HL-60 (cell line): Measurements from ENCODE around the gene CISD2.

Source experiments
- DNase-seq, 2 experiments: peaks; one replicate each; pipeline ENCODE4 v3.0.0-alpha.2; 2010 to 2020; ENCODE audit warnings: low read depth in 1 of 2, low spot score in 1 of 2
- H3K27ac ChIP-seq: fragments of 250-450 bp; sonication (Bioruptor Pico); replicated peaks from 2 replicates; pipeline ENCODE4 v1.5.1; 2020; ENCODE audit warnings: mild to moderate bottlenecking, moderate library complexity
- H3K27me3 ChIP-seq: fragments of 250-450 bp; sonication (Bioruptor Pico); 2 replicates; pipeline ENCODE4 v1.5.1; 2021; ENCODE audit warnings: mild to moderate bottlenecking, moderate library complexity; ENCODE audit not compliant: insufficient read depth, poor library complexity, severe bottlenecking
- H3K4me3 ChIP-seq: replicated peaks from 2 replicates; pipeline ENCODE4 v1.5.1; 2011; ENCODE audit warnings: mild to moderate bottlenecking, control low read depth, low read length; ENCODE audit not compliant: insufficient read depth
- CTCF ChIP-seq: IDR thresholded peaks from one replicate; pipeline ENCODE4 v1.5.1; 2011; ENCODE audit warnings: low read length, control low read depth, inconsistent platforms; ENCODE audit not compliant: insufficient read depth
- GABPA ChIP-seq: IDR thresholded peaks from 2 replicates; pipeline ENCODE4 v1.6.1; 2012; ENCODE audit warnings: low read depth
- POLR2AphosphoS5 ChIP-seq: IDR thresholded peaks from 2 replicates; pipeline ENCODE4 v1.6.1; 2012; ENCODE audit warnings: low read depth
- REST ChIP-seq: IDR thresholded peaks from 2 replicates; pipeline ENCODE4 v1.6.1; 2012; ENCODE audit warnings: low read depth; ENCODE audit not compliant: insufficient replicate concordance
- SPI1 ChIP-seq: IDR thresholded peaks from 2 replicates; pipeline ENCODE4 v1.6.1; 2012; ENCODE audit warnings: low read depth, mild to moderate bottlenecking, borderline replicate concordance

The CISD2 gene

GRCh38 chr4:102823897-102824296, 44.9 kb upstream of the CISD2 start:
- no peak for DNase-seq
- no peak for TF ChIP-seq CTCF
- no peak for TF ChIP-seq REST
- no peak for TF ChIP-seq GABPA
- TF ChIP-seq POLR2AphosphoS5 = no peak
- TF ChIP-seq SPI1 = no peak
- no peaks in the 10 kb centered on the region for H3K27me3 ChIP-seq
- H3K4me3 ChIP-seq = peak overlapping the region; percentile 83
- no peak overlapping the region for H3K27ac ChIP-seq

GRCh38 chr4:102824398-102824797, 44.4 kb upstream of the CISD2 start:
- Histone ChIP-seq H3K4me3 (peak overlapping the region; percentile 83), H3K27ac (peak overlapping the region; percentile 99), H3K27me3 (no peaks in the 10 kb centered on the region)
- TF ChIP-seq CTCF (no peak), POLR2AphosphoS5 (no peak), REST (no peak)
- DNase-seq = no peak

- Histone ChIP-seq H3K4me3 (peak overlapping the region; percentile 83), H3K27me3 (no peaks in the 10 kb centered on the region), H3K27ac (peak overlapping the region; percentile 99)
- TF ChIP-seq POLR2AphosphoS5 = no peak
- TF ChIP-seq SPI1 = peak; percentile 84
- peak; percentile 83 for TF ChIP-seq GABPA
- DNase-seq = peak in 1 of 2 experiments; percentile 68
These were observed 43.3 kb upstream of the CISD2 start for GRCh38 chr4:102825261-102826091.

GRCh38 chr4:102826105-102826889, 42.5 kb upstream of the CISD2 start:
- Histone ChIP-seq H3K27me3 (no peaks in the 10 kb centered on the region), H3K4me3 (peak overlapping the region; percentile 83), H3K27ac (peak overlapping the region; percentile 99)
- peak; percentile 64 for TF ChIP-seq GABPA
- no peak for TF ChIP-seq REST
- TF ChIP-seq POLR2AphosphoS5 = no peak
- peak; percentile 44; the same call in 1 of the 2 replicates for TF ChIP-seq SPI1
- no peak for TF ChIP-seq CTCF
- no peak for DNase-seq
